ENCODE measurements around the gene CXXC5. TPM values are rescaled to one million over a fixed set of nuclear protein-coding genes. Genes with fewer than 3 reads are reported as not detected.
A peak's percentile ranks its signal among the peaks of the same experiment; 100 is the strongest.

Gene CXXC5
- total and polyA plus RNA-seq, 9 of the 15 experiments (the other 6 are each of a cell fraction or from before 2014, with no cell fraction given), result 1.9 to 123 (median 45.8) TPM

DNA sequence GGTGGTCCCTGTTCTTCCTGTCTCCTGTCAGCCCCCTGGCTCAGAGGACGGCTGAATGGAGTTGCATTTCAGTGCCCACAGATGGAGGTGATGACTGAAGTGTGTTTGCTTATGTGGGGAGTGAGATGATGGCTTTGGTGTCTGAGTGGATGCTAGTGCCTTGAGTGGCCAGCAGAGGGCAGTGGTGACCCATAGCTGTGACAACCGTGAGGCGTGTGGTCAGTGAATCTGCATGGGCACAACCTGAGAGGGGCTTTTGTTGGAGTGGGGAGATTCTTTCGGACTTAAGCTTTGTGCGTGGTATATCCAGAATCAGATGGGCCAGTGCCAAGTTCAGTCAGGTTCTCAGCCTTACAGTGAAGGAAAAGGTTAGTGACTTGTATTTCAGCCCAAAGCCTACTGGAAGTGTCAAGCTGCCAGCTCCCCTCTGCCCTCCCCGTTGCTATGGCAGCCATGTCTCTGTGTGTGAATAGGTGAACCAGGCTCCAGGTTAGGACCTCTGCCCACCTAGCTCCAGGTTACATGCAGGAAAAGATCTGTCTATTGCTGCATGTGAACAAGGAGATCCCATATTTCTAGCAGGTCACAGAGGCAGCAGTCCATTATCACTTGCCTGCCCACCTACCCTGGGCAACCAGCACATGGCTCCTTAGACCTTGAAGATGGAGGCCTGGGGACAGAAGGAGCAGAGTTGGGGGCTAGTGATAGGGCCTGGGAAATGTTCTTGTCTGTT is 14.7 kb upstream of the CXXC5 start (continued):
- TF ChIP-seq, protein P1, sequence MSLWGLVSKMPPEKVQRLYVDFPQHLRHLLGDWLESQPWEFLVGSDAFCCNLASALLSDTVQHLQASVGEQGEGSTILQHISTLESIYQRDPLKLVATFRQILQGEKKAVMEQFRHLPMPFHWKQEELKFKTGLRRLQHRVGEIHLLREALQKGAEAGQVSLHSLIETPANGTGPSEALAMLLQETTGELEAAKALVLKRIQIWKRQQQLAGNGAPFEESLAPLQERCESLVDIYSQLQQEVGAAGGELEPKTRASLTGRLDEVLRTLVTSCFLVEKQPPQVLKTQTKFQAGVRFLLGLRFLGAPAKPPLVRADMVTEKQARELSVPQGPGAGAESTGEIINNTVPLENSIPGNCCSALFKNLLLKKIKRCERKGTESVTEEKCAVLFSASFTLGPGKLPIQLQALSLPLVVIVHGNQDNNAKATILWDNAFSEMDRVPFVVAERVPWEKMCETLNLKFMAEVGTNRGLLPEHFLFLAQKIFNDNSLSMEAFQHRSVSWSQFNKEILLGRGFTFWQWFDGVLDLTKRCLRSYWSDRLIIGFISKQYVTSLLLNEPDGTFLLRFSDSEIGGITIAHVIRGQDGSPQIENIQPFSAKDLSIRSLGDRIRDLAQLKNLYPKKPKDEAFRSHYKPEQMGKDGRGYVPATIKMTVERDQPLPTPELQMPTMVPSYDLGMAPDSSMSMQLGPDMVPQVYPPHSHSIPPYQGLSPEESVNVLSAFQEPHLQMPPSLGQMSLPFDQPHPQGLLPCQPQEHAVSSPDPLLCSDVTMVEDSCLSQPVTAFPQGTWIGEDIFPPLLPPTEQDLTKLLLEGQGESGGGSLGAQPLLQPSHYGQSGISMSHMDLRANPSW (CRISPR knock-in tag; IDR thresholded peaks at IDR 0.05), result no peak
- no peak for TF ChIP-seq NCOA1 (IDR thresholded peaks at IDR 0.05; ENCODE audit: low read depth)
- TF ChIP-seq, protein P2, sequence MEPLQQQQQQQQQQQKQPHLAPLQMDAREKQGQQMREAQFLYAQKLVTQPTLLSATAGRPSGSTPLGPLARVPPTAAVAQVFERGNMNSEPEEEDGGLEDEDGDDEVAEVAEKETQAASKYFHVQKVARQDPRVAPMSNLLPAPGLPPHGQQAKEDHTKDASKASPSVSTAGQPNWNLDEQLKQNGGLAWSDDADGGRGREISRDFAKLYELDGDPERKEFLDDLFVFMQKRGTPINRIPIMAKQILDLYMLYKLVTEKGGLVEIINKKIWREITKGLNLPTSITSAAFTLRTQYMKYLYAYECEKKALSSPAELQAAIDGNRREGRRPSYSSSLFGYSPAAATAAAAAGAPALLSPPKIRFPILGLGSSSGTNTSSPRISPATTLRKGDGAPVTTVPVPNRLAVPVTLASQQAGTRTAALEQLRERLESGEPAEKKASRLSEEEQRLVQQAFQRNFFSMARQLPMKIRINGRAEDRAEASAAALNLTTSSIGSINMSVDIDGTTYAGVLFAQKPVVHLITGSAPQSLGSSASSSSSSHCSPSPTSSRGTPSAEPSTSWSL (CRISPR knock-in tag; IDR thresholded peaks at IDR 0.05; ENCODE audit: borderline replicate concordance), result no peak
- TF ChIP-seq, protein P3, sequence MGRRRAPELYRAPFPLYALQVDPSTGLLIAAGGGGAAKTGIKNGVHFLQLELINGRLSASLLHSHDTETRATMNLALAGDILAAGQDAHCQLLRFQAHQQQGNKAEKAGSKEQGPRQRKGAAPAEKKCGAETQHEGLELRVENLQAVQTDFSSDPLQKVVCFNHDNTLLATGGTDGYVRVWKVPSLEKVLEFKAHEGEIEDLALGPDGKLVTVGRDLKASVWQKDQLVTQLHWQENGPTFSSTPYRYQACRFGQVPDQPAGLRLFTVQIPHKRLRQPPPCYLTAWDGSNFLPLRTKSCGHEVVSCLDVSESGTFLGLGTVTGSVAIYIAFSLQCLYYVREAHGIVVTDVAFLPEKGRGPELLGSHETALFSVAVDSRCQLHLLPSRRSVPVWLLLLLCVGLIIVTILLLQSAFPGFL (CRISPR knock-in tag; IDR thresholded peaks at IDR 0.05), result no peak
- no peak for TF ChIP-seq RBM34 (IDR thresholded peaks at IDR 0.05; ENCODE audit: borderline replicate concordance, insufficient read depth, low read length)
- no peak for TF ChIP-seq ZNF217 (CRISPR knock-in tag; IDR thresholded peaks at IDR 0.05)
- TF ChIP-seq ZNF699 (CRISPR knock-in tag; IDR thresholded peaks at IDR 0.05; ENCODE audit: insufficient replicate concordance), result no peak
- no peak for TF ChIP-seq ILF3 (IDR thresholded peaks at IDR 0.05; ENCODE audit: borderline replicate concordance)
- no peak for TF ChIP-seq ZNF551 (CRISPR knock-in tag; IDR thresholded peaks at IDR 0.05)
- TF ChIP-seq, protein P4, sequence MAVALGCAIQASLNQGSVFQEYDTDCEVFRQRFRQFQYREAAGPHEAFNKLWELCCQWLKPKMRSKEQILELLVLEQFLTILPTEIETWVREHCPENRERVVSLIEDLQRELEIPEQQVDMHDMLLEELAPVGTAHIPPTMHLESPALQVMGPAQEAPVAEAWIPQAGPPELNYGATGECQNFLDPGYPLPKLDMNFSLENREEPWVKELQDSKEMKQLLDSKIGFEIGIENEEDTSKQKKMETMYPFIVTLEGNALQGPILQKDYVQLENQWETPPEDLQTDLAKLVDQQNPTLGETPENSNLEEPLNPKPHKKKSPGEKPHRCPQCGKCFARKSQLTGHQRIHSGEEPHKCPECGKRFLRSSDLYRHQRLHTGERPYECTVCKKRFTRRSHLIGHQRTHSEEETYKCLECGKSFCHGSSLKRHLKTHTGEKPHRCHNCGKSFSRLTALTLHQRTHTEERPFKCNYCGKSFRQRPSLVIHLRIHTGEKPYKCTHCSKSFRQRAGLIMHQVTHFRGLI (CRISPR knock-in tag; IDR thresholded peaks at IDR 0.05), result no peak
- TF ChIP-seq ZNF41 (CRISPR knock-in tag; conservative IDR thresholded peaks at IDR 0.05), result no peak
- TF ChIP-seq, protein P5, sequence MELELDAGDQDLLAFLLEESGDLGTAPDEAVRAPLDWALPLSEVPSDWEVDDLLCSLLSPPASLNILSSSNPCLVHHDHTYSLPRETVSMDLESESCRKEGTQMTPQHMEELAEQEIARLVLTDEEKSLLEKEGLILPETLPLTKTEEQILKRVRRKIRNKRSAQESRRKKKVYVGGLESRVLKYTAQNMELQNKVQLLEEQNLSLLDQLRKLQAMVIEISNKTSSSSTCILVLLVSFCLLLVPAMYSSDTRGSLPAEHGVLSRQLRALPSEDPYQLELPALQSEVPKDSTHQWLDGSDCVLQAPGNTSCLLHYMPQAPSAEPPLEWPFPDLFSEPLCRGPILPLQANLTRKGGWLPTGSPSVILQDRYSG (tag; conservative IDR thresholded peaks at IDR 0.05; ENCODE audit: low read depth), result no peak
- 0 out of 2 replicates have a peak, but pooled peaks have one; percentile 56 for TF ChIP-seq HLTF (IDR thresholded peaks at IDR 0.05)
- no peak for TF ChIP-seq SIN3A (IDR thresholded peaks at IDR 0.05; ENCODE audit: borderline replicate concordance in 2 of 2, control insufficient read depth in 1 of 2, low read depth in 2 of 2, low read length in 2 of 2)
- TF ChIP-seq NFE2L1 (tag; IDR thresholded peaks at IDR 0.05; ENCODE audit: borderline replicate concordance, low read depth), result no peak
- TF ChIP-seq SMAD4 (CRISPR knock-in tag; conservative IDR thresholded peaks at IDR 0.05), result no peak

Data from K562 (cell line).